ENCODE data around the gene OTOGL. TPM values are rescaled to one million over a fixed set of nuclear protein-coding genes. Genes with fewer than 3 reads are reported as not detected.

Gene OTOGL
- total RNA-seq, 2 experiments from 2014 or later: not detected

DNA sequence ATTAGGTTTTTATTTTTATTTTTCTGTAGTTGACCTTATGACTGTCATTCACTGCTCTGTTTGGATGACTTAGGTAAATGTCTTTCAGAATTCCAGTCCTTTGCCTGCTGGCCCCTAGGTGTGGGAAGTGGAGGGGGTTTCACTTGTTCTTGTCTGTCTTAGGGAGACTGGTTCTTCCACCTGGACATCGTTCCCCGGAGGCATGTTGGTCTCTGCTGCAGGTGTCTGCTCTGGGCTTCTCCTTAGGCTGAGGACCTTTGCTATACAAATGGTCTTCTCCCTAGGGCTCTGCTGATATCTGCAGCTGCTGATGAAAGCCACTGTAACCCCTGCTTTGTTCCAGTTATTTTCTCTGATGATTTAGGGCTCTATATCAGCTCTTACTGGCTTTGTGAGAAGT is 97.1 kb downstream of the OTOGL start:
- no peak for DNase-seq (ENCODE audit: low spot score)
- TF ChIP-seq EZH2phosphoT487 (IDR thresholded peaks at IDR 0.05; ENCODE audit: borderline replicate concordance, low read depth, low read length): no peak
- TF ChIP-seq, protein P1, sequence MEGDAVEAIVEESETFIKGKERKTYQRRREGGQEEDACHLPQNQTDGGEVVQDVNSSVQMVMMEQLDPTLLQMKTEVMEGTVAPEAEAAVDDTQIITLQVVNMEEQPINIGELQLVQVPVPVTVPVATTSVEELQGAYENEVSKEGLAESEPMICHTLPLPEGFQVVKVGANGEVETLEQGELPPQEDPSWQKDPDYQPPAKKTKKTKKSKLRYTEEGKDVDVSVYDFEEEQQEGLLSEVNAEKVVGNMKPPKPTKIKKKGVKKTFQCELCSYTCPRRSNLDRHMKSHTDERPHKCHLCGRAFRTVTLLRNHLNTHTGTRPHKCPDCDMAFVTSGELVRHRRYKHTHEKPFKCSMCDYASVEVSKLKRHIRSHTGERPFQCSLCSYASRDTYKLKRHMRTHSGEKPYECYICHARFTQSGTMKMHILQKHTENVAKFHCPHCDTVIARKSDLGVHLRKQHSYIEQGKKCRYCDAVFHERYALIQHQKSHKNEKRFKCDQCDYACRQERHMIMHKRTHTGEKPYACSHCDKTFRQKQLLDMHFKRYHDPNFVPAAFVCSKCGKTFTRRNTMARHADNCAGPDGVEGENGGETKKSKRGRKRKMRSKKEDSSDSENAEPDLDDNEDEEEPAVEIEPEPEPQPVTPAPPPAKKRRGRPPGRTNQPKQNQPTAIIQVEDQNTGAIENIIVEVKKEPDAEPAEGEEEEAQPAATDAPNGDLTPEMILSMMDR (conservative IDR thresholded peaks at IDR 0.05; ENCODE audit: low read length): no peak
- Histone ChIP-seq H3K4me2 (ENCODE audit: low read length) (no peak overlapping the region), H3K9me3 (ENCODE audit: low read length) (no peaks in the 10 kb centered on the region), H2AFZ (ENCODE audit: low read length) (no peak overlapping the region), H4K20me1 (ENCODE audit: insufficient read depth, low read length) (no peaks in the 10 kb centered on the region), H3K36me3 (ENCODE audit: insufficient read depth, low read length) (no peaks in the 10 kb centered on the region), H3K79me2 (ENCODE audit: insufficient read depth, low read depth, low read length) (no peaks in the 10 kb centered on the region), H3K4me1 (ENCODE audit: insufficient read depth, low read length, poor library complexity, severe bottlenecking) (no peaks in the 10 kb centered on the region), H3K4me3 (ENCODE audit: low read depth, low read length, poor library complexity, severe bottlenecking) (no peak overlapping the region), H3K9me2 (ENCODE audit: insufficient read depth, low read length) (no peaks in the 10 kb centered on the region), H3K27ac (ENCODE audit: low read depth, low read length, poor library complexity, severe bottlenecking) (no peak overlapping the region)
- POLR2A ChIA-PET: interaction anchor here (1.0 kb wide), 1 partner anchor 59 kb away, joined by 3 read pairs; no protein-coding TSS in a partner anchor
- intact Hi-C loops (cut with micrococcal nuclease; ENCODE audit: unreplicated experiment): no loop called here
- BruUV-seq (replicated peaks): no TSS peak
- CTCF ChIA-PET (ENCODE audit: unreplicated experiment): interaction anchor here (0.6 kb wide), 1 partner anchor 469 kb away, joined by 3 read pairs; no protein-coding TSS in a partner anchor

DNA sequence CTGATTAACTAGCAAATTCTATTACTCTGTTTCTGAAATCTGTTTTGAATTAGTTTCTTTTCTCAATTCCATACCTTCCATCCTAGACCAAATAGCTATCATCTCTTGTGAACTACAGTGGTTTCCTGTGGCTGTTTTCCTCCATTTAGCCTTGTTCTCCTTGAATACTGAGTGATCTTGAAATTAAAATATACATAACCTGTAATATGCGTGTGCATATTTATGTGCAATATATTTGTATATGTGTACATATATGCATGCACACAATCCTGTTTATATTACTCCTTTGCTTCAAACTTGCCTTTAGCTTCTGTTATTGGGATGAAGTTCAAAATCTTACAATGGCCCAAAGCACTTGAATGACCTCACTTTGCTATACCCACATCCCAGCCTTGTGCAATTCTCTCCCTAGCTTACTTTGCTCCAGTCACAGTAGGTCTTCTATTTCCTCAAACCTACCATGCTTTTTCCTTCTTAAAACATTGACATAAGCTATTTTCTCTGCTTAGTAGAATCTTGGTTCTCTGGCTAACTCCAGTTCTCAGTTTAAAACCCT is 99.5 kb downstream of the OTOGL start:
- no TSS peak for BruUV-seq (replicated peaks)
- Histone ChIP-seq H3K9me3 (ENCODE audit: low read length) (no peaks in the 10 kb centered on the region), H3K4me3 (ENCODE audit: low read depth, low read length, poor library complexity, severe bottlenecking) (no peak overlapping the region), H3K36me3 (ENCODE audit: insufficient read depth, low read length) (no peaks in the 10 kb centered on the region), H3K27ac (ENCODE audit: low read depth, low read length, poor library complexity, severe bottlenecking) (no peak overlapping the region), H3K4me1 (ENCODE audit: insufficient read depth, low read length, poor library complexity, severe bottlenecking) (no peaks in the 10 kb centered on the region), H4K20me1 (ENCODE audit: insufficient read depth, low read length) (no peaks in the 10 kb centered on the region), H3K4me2 (ENCODE audit: low read length) (no peak overlapping the region), H3K9me2 (ENCODE audit: insufficient read depth, low read length) (no peaks in the 10 kb centered on the region), H2AFZ (ENCODE audit: low read length) (no peak overlapping the region), H3K79me2 (ENCODE audit: insufficient read depth, low read depth, low read length) (no peaks in the 10 kb centered on the region)
- intact Hi-C loops (cut with micrococcal nuclease; ENCODE audit: unreplicated experiment): no loop called here
- DNase-seq (ENCODE audit: low spot score): no peak
- TF ChIP-seq, protein P1 (conservative IDR thresholded peaks at IDR 0.05; ENCODE audit: low read length): no peak
- TF ChIP-seq EZH2phosphoT487 (IDR thresholded peaks at IDR 0.05; ENCODE audit: borderline replicate concordance, low read depth, low read length): no peak
- ChIA-PET CTCF (ENCODE audit: unreplicated experiment) (no interaction called here), POLR2A (interaction anchor here (0.6 kb wide), 1 partner anchor 22 kb away, joined by 4 read pairs; no protein-coding TSS in a partner anchor)

DNA sequence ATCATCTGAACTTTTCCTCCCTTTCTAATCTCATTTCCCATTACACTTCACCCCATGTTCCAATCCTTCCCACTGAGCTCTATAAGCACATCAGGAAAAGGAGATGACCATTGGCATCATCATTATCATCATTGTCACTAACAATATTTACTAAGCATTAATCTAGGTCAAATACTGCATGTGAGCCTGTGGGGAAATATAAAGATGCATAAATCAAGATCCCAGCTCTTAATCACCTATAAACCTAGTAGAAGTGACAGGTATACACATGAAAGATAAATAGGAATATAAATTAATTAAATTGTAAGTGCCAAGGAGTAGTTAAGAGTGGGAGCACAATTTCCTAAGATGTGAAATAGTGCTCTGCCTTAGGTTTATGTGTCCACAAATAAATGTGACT is 100.6 kb downstream of the OTOGL start:
- Histone ChIP-seq H3K4me3 (ENCODE audit: low read depth, low read length, poor library complexity, severe bottlenecking) (no peak overlapping the region), H3K9me2 (ENCODE audit: insufficient read depth, low read length) (no peaks in the 10 kb centered on the region), H3K9me3 (ENCODE audit: low read length) (no peaks in the 10 kb centered on the region), H3K79me2 (ENCODE audit: insufficient read depth, low read depth, low read length) (no peaks in the 10 kb centered on the region), H3K4me1 (ENCODE audit: insufficient read depth, low read length, poor library complexity, severe bottlenecking) (no peaks in the 10 kb centered on the region), H2AFZ (ENCODE audit: low read length) (no peak overlapping the region), H3K27ac (ENCODE audit: low read depth, low read length, poor library complexity, severe bottlenecking) (no peak overlapping the region), H3K36me3 (ENCODE audit: insufficient read depth, low read length) (no peaks in the 10 kb centered on the region), H4K20me1 (ENCODE audit: insufficient read depth, low read length) (no peaks in the 10 kb centered on the region), H3K4me2 (ENCODE audit: low read length) (no peak overlapping the region)
- ChIA-PET CTCF (ENCODE audit: unreplicated experiment) (no interaction called here), POLR2A (no interaction called here)
- TF ChIP-seq, protein P1 (conservative IDR thresholded peaks at IDR 0.05; ENCODE audit: low read length): no peak
- no peak for TF ChIP-seq EZH2phosphoT487 (IDR thresholded peaks at IDR 0.05; ENCODE audit: borderline replicate concordance, low read depth, low read length)
- intact Hi-C loops (cut with micrococcal nuclease; ENCODE audit: unreplicated experiment): no loop called here
- no peak for DNase-seq (ENCODE audit: low spot score)
- no TSS peak for BruUV-seq (replicated peaks)
